ENCODE data around the gene SLC6A6.
A peak's percentile ranks its signal among the peaks of the same experiment; 100 is the strongest.
"Not testable (repeated sequence)": the region's sequence is repeated elsewhere in the genome, so short reads cannot be mapped to it uniquely, and the experiment has no call there.

Gene SLC6A6

GRCh38 chr3:14508505-14508819 is 106.1 kb downstream of the SLC6A6 start:
- no peak for DNase-seq (ENCODE audit: low spot score)

- DNase-seq (ENCODE audit: low spot score), result peak; percentile 65
Observed at GRCh38 chr3:14508966-14509795, 106.8 kb downstream of the SLC6A6 start.

- no peak for DNase-seq (ENCODE audit: low spot score)
Observed at GRCh38 chr3:14509796-14510100, 107.3 kb downstream of the SLC6A6 start.

- no peak for DNase-seq (ENCODE audit: low spot score)
Observed at GRCh38 chr3:14510838-14511622, 108.6 kb downstream of the SLC6A6 start.

- no peak for DNase-seq (ENCODE audit: low spot score)
Observed at GRCh38 chr3:14511623-14512280, 109.3 kb downstream of the SLC6A6 start.

GRCh38 chr3:14512281-14512941 is 110.0 kb downstream of the SLC6A6 start:
- no peak for DNase-seq (ENCODE audit: low spot score)

GRCh38 chr3:14512942-14513327 is 110.5 kb downstream of the SLC6A6 start:
- DNase-seq (ENCODE audit: low spot score), result no peak

- no peak for DNase-seq (ENCODE audit: low spot score)
Observed at GRCh38 chr3:14513566-14514322, 111.3 kb downstream of the SLC6A6 start.

- DNase-seq (ENCODE audit: low spot score), result no peak
Observed at GRCh38 chr3:14514323-14514720, 111.9 kb downstream of the SLC6A6 start.

- not testable (repeated sequence) for DNase-seq (ENCODE audit: low spot score)
Observed at GRCh38 chr3:14515526-14515925, 113.1 kb downstream of the SLC6A6 start.

- DNase-seq (ENCODE audit: low spot score), result no peak
Observed at GRCh38 chr3:14516738-14517345, 114.4 kb downstream of the SLC6A6 start.

GRCh38 chr3:14517601-14518431 is 115.4 kb downstream of the SLC6A6 start:
- no peak for DNase-seq (ENCODE audit: low spot score)

- DNase-seq (ENCODE audit: low spot score), result no peak
Observed at GRCh38 chr3:14518432-14518802, 116.0 kb downstream of the SLC6A6 start.

GRCh38 chr3:14518893-14519292 is 116.5 kb downstream of the SLC6A6 start:
- DNase-seq (ENCODE audit: low spot score), result no peak

GRCh38 chr3:14519406-14519805 is 117.0 kb downstream of the SLC6A6 start:
- DNase-seq (ENCODE audit: low spot score), result no peak

GRCh38 chr3:14520149-14520548 is 117.7 kb downstream of the SLC6A6 start:
- DNase-seq (ENCODE audit: low spot score), result no peak

- DNase-seq (ENCODE audit: low spot score), result no peak
Observed at GRCh38 chr3:14520967-14521366, 118.6 kb downstream of the SLC6A6 start.

GRCh38 chr3:14521611-14522010 is 119.2 kb downstream of the SLC6A6 start:
- DNase-seq (ENCODE audit: low spot score), result no peak

GRCh38 chr3:14522129-14522691 is 119.8 kb downstream of the SLC6A6 start:
- no peak for DNase-seq (ENCODE audit: low spot score)

GRCh38 chr3:14522768-14523167 is 120.4 kb downstream of the SLC6A6 start:
- DNase-seq (ENCODE audit: low spot score), result no peak
